ENCODE measurements around the gene ZNF184. TPM values are rescaled to one million over a fixed set of nuclear protein-coding genes. Genes with fewer than 3 reads are reported as not detected.

The ZNF184 gene
- total and polyA plus RNA-seq, 4 donors, result 1.4 to 11.9 (median 3.7) TPM

DNA sequence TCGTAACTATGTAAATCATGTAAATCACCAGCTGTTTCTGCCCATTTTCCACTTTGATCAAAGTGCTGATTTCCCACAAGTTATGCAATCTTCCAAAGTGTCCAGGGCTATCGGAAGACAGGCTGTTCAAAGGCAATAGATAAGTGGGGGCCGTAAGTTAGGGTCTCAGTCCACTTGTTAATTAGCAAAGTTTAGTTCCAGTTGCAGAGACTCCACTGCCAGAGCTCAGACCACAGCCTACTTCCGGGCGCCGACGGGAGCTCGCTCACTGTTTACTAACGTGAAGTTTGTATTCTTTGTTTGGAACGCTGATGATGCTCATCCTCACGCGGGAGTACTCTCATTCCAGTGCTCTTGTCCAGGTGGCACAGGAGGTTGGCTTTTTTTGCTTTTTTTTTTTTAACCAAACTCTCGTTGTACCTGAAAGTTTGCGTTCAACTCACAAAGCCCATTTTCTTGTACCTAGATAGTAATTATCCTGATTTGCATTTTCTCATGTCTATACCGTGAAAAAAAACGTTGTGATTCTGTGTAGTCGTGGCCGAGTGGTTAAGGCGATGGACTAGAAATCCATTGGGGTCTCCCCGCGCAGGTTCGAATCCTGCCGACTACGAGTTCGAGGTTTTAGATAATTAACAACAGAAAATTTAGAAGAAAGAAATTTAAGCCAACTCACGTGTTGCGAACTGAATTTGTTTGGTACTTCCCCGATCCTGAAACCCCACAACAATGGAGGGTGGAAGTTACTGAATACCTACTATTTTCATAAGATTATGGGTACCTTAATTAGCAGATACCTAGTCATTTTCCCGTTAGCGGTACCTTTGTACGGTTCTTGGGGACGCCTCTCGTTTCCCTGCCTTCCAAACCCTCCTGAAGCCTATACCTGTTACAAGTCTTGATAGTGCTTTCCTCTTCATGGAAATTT is 29.9 kb upstream of the ZNF184 start:
- Histone ChIP-seq H3K27me3 (ENCODE audit: control insufficient read depth in 3 of 3, insufficient read depth in 3 of 3, low read length in 2 of 3) (peaks cover 2 to 54% (median 33%) of the 10 kb centered on the region in 3 donors), H3K9me3 (ENCODE audit: control insufficient read depth in 4 of 4, insufficient read depth in 3 of 4, low read length in 3 of 4) (no peaks in the 10 kb centered on the region), H3K9ac (ENCODE audit: insufficient read depth in 1 of 2, low read length in 2 of 2) (peak overlapping the region in 1 of 2 donors; percentile 58), H3K4me3 (no peak overlapping the region), H3K4me1 (ENCODE audit: control insufficient read depth in 5 of 5, insufficient read depth in 5 of 5, low read length in 5 of 5) (peaks cover 0 to 12% (median 0%) of the 10 kb centered on the region in 5 donors), H3K27ac (ENCODE audit: low read depth in 1 of 2, low read length in 1 of 2) (peak overlapping the region in 1 of 2 donors; percentile 26), H3K36me3 (ENCODE audit: control insufficient read depth in 4 of 4, insufficient read depth in 4 of 4, low read length in 4 of 4) (no peaks in the 10 kb centered on the region)
- WGBS, 2 donors, result 1 to 2% methylated on average over 33 of the region's 33 CpGs
- DNase-seq (peak; percentile 71 to 82 (median 81)), ATAC-seq (ENCODE audit: insufficient read depth, low FRiP score) (peak; percentile 33)
- TF ChIP-seq CTCF (IDR thresholded peaks at IDR 0.05; ENCODE audit: control extremely low read depth, extremely low read depth), result no peak

DNA sequence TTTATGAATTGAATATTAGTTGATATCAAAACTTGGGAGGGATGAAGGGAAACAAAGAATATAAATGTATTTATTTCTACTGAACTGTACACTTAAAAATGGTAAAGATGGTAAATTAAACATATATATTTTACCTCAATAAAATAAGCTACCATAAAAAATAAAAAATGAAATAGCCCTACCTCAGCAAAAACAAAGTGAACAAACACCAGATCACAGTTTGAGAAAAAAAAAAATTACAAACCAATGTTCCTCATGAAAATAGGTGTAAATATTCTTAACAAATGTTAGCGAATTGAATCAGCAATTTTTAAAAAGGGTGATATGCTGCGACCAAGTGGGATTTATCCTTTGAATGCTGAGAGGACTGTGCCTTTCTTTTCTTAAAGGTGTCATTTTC is 28.3 kb upstream of the ZNF184 start:
- no peak overlapping the region for H3K27ac ChIP-seq (ENCODE audit: low read depth in 1 of 2, low read length in 1 of 2)
- H3K4me1 ChIP-seq (ENCODE audit: control insufficient read depth in 5 of 5, insufficient read depth in 5 of 5, low read length in 5 of 5), result peaks cover 0 to 12% (median 0%) of the 10 kb centered on the region in 5 donors
- 70 to 75% methylated on average over 2 of the region's 2 CpGs for WGBS, 2 donors
- TF ChIP-seq CTCF (IDR thresholded peaks at IDR 0.05; ENCODE audit: control extremely low read depth, extremely low read depth), result no peak
- H3K36me3 ChIP-seq (ENCODE audit: control insufficient read depth in 4 of 4, insufficient read depth in 4 of 4, low read length in 4 of 4), result no peaks in the 10 kb centered on the region
- ATAC-seq (ENCODE audit: insufficient read depth, low FRiP score) (no peak), DNase-seq (no peak)
- H3K4me3 ChIP-seq, result no peak overlapping the region
- no peak overlapping the region for H3K9ac ChIP-seq (ENCODE audit: insufficient read depth in 1 of 2, low read length in 2 of 2)
- H3K9me3 ChIP-seq (ENCODE audit: control insufficient read depth in 4 of 4, insufficient read depth in 3 of 4, low read length in 3 of 4), result no peaks in the 10 kb centered on the region
- peaks cover 0 to 58% (median 38%) of the 10 kb centered on the region in 3 donors for H3K27me3 ChIP-seq (ENCODE audit: control insufficient read depth in 3 of 3, insufficient read depth in 3 of 3, low read length in 2 of 3)

- TF ChIP-seq CTCF (IDR thresholded peaks at IDR 0.05; ENCODE audit: control extremely low read depth, extremely low read depth), result no peak
- peaks cover 0 to 19% (median 2%) of the 10 kb centered on the region in 5 donors for H3K4me1 ChIP-seq (ENCODE audit: control insufficient read depth in 5 of 5, insufficient read depth in 5 of 5, low read length in 5 of 5)
- no peak overlapping the region for H3K9ac ChIP-seq (ENCODE audit: insufficient read depth in 1 of 2, low read length in 2 of 2)
- peaks cover 0 to 59% (median 48%) of the 10 kb centered on the region in 3 donors for H3K27me3 ChIP-seq (ENCODE audit: control insufficient read depth in 3 of 3, insufficient read depth in 3 of 3, low read length in 2 of 3)
- peaks cover 0 to 4% (median 0%) of the 10 kb centered on the region in 4 donors for H3K9me3 ChIP-seq (ENCODE audit: control insufficient read depth in 4 of 4, insufficient read depth in 3 of 4, low read length in 3 of 4)
- DNase-seq, result no peak
- WGBS, 2 donors, result 22 to 28% methylated on average over 2 of the region's 2 CpGs
- H3K4me3 ChIP-seq, result no peak overlapping the region
- ATAC-seq (ENCODE audit: insufficient read depth, low FRiP score), result no peak
- H3K27ac ChIP-seq (ENCODE audit: low read depth in 1 of 2, low read length in 1 of 2), result no peak overlapping the region
- no peaks in the 10 kb centered on the region for H3K36me3 ChIP-seq (ENCODE audit: control insufficient read depth in 4 of 4, insufficient read depth in 4 of 4, low read length in 4 of 4)
Measured at GRCh38 chr6:27500177-27500576, 27.3 kb upstream of the ZNF184 start.
